ENCODE data around the gene FAM241A. TPM values are rescaled to one million over a fixed set of nuclear protein-coding genes. Genes with fewer than 3 reads are reported as not detected.

FAM241A gene
- total RNA-seq, 1 experiment from 2014 or later: 0.90 TPM

DNA sequence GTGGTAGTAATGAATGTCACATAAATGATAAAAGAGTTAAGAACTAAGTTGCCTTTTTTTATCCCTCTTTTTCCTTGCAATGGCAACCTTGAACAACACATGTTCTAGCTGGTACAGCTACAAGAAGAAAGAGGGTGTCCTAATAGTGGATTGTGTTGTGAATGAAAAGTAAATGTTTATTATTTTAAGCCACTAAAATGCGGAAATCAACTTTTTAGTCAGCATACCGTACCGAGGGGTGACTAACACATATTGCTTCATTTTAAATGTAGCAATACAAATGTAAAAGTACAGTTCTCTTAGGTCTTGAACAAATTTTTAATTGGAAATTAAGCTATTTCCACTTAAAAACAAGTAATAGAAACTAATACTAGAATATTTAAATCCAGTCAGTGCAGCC, 68.6 kb downstream of the FAM241A start:
- Histone ChIP-seq H3K27me3 (ENCODE audit: control insufficient read depth, insufficient read depth, low read length) (no peaks in the 10 kb centered on the region), H3K4me1 (ENCODE audit: control insufficient read depth, insufficient read depth, low read length) (no peaks in the 10 kb centered on the region), H3K36me3 (ENCODE audit: control insufficient read depth, insufficient read depth, low read length) (no peaks in the 10 kb centered on the region), H3K9me3 (ENCODE audit: control insufficient read depth, insufficient read depth, low read depth, low read length) (no peaks in the 10 kb centered on the region), H3K27ac (ENCODE audit: low read length) (no peak overlapping the region), H3K4me3 (ENCODE audit: low read depth in 2 of 2, low read length in 2 of 2) (no peak overlapping the region)
- intact Hi-C loops (cut with micrococcal nuclease; ENCODE audit: unreplicated experiment) (no loop called here), in situ Hi-C loops (cut with HindIII; ENCODE audit: low pct_unique_long_range_greater_than_20kb, low sequenced_read_pairs) (no loop called here)
- ATAC-seq (no peak), DNase-seq (ENCODE audit: low read depth, low spot score) (no peak)
- no TSS peak for BruUV-seq (replicated peaks)
- ChIA-PET CTCF (no interaction called here), POLR2A (no interaction called here)
- TF ChIP-seq TCF7L2 (IDR thresholded peaks at IDR 0.05; ENCODE audit: low read depth, low read length) (no peak), SIN3A (IDR thresholded peaks at IDR 0.05; ENCODE audit: borderline replicate concordance, insufficient read depth, low read depth, low read length) (no peak), POLR2AphosphoS5 (IDR thresholded peaks at IDR 0.05; ENCODE audit: low read depth, low read length) (no peak)
- TF ChIP-seq, protein P1, sequence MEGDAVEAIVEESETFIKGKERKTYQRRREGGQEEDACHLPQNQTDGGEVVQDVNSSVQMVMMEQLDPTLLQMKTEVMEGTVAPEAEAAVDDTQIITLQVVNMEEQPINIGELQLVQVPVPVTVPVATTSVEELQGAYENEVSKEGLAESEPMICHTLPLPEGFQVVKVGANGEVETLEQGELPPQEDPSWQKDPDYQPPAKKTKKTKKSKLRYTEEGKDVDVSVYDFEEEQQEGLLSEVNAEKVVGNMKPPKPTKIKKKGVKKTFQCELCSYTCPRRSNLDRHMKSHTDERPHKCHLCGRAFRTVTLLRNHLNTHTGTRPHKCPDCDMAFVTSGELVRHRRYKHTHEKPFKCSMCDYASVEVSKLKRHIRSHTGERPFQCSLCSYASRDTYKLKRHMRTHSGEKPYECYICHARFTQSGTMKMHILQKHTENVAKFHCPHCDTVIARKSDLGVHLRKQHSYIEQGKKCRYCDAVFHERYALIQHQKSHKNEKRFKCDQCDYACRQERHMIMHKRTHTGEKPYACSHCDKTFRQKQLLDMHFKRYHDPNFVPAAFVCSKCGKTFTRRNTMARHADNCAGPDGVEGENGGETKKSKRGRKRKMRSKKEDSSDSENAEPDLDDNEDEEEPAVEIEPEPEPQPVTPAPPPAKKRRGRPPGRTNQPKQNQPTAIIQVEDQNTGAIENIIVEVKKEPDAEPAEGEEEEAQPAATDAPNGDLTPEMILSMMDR (IDR thresholded peaks at IDR 0.05): no peak
- TF ChIP-seq, protein P2, sequence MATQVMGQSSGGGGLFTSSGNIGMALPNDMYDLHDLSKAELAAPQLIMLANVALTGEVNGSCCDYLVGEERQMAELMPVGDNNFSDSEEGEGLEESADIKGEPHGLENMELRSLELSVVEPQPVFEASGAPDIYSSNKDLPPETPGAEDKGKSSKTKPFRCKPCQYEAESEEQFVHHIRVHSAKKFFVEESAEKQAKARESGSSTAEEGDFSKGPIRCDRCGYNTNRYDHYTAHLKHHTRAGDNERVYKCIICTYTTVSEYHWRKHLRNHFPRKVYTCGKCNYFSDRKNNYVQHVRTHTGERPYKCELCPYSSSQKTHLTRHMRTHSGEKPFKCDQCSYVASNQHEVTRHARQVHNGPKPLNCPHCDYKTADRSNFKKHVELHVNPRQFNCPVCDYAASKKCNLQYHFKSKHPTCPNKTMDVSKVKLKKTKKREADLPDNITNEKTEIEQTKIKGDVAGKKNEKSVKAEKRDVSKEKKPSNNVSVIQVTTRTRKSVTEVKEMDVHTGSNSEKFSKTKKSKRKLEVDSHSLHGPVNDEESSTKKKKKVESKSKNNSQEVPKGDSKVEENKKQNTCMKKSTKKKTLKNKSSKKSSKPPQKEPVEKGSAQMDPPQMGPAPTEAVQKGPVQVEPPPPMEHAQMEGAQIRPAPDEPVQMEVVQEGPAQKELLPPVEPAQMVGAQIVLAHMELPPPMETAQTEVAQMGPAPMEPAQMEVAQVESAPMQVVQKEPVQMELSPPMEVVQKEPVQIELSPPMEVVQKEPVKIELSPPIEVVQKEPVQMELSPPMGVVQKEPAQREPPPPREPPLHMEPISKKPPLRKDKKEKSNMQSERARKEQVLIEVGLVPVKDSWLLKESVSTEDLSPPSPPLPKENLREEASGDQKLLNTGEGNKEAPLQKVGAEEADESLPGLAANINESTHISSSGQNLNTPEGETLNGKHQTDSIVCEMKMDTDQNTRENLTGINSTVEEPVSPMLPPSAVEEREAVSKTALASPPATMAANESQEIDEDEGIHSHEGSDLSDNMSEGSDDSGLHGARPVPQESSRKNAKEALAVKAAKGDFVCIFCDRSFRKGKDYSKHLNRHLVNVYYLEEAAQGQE (IDR thresholded peaks at IDR 0.05; ENCODE audit: insufficient read depth in 1 of 2, low read depth in 2 of 2, low read length in 1 of 2): no peak

DNA sequence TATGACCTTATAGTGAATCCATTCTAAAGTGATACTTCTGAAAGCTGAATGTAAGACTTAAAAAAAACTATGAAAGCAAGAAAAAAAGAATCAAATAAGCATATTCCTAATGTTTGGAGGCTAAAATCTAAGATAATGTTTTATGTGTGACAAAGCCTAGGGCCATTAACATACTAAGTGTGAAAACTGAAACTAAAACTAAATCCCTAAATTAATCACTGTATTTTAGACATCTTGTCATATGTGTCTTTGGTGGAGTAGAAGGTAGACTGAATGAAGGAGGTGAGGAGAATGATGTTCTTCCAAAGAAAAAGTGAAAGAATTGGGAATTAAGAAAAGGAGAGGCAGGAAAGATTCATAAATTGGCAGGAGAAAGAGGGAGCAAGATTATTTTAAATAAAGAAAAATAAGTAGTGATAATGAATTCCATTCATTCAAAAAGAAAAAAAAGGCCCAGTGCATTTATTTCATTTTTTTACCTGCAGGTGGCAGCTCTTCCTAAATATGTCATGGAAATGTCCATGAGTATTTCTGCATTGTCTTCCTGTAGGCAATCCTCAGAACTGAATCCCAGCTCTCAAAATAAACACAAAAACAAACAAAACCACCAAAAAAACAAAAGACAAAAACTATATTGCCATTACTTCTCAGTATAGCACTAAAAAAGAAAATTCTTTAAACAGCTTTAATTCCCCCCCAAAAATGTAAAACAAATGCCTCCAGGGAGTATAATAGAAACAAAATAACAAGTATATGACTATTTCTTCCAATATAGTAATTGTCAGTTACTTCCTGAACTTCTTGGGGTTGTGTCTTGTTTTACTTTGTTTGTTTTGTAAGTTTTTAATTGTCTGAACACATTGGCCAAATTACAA, 69.4 kb downstream of the FAM241A start:
- ATAC-seq (no peak), DNase-seq (ENCODE audit: low read depth, low spot score) (no peak)
- ChIA-PET CTCF (no interaction called here), POLR2A (no interaction called here)
- intact Hi-C loops (cut with micrococcal nuclease; ENCODE audit: unreplicated experiment) (no loop called here), in situ Hi-C loops (cut with HindIII; ENCODE audit: low pct_unique_long_range_greater_than_20kb, low sequenced_read_pairs) (no loop called here)
- Histone ChIP-seq H3K27me3 (ENCODE audit: control insufficient read depth, insufficient read depth, low read length) (no peaks in the 10 kb centered on the region), H3K4me3 (ENCODE audit: low read depth in 2 of 2, low read length in 2 of 2) (no peak overlapping the region), H3K36me3 (ENCODE audit: control insufficient read depth, insufficient read depth, low read length) (no peaks in the 10 kb centered on the region), H3K9me3 (ENCODE audit: control insufficient read depth, insufficient read depth, low read depth, low read length) (no peaks in the 10 kb centered on the region), H3K4me1 (ENCODE audit: control insufficient read depth, insufficient read depth, low read length) (no peaks in the 10 kb centered on the region), H3K27ac (ENCODE audit: low read length) (no peak overlapping the region)
- TF ChIP-seq POLR2AphosphoS5 (IDR thresholded peaks at IDR 0.05; ENCODE audit: low read depth, low read length) (no peak), TCF7L2 (IDR thresholded peaks at IDR 0.05; ENCODE audit: low read depth, low read length) (no peak)
- TF ChIP-seq, protein P1 (IDR thresholded peaks at IDR 0.05): peak; percentile 50; the same call in 1 of the 2 replicates
- TF ChIP-seq, protein P2 (IDR thresholded peaks at IDR 0.05; ENCODE audit: insufficient read depth in 1 of 2, low read depth in 2 of 2, low read length in 1 of 2): no peak
- BruUV-seq (replicated peaks): no TSS peak

Data from Panc1 (cell line).